ENCODE results near the gene GLS.

GRCh38 chr2:190879474-190880377 is 895 bp upstream of the GLS start:
- no peak for TF ChIP-seq POLR2A (IDR thresholded peaks at IDR 0.05)
- no peak for TF ChIP-seq CTCF (IDR thresholded peaks at IDR 0.05)
- TF ChIP-seq EP300 (IDR thresholded peaks at IDR 0.05), result no peak
